Stimulated activated CD4-positive, alpha-beta T cell treated with anti-CD3 and anti-CD28 coated beads, Interleukin-15, amount 100 ng/mL, for 1 hour (primary cell): Measurements from ENCODE around the gene PDSS2.
"Not testable (repeated sequence)": the region's sequence is repeated elsewhere in the genome, so short reads cannot be mapped to it uniquely, and the experiment has no call there.

Experiments
- DNase-seq, 2 donors: peaks; one replicate each; pipeline ENCODE4 v3.0.0-alpha.2; 2020; ENCODE audit warnings: low read depth in 1 of 2, low spot score in 1 of 2

Gene PDSS2

DNA sequence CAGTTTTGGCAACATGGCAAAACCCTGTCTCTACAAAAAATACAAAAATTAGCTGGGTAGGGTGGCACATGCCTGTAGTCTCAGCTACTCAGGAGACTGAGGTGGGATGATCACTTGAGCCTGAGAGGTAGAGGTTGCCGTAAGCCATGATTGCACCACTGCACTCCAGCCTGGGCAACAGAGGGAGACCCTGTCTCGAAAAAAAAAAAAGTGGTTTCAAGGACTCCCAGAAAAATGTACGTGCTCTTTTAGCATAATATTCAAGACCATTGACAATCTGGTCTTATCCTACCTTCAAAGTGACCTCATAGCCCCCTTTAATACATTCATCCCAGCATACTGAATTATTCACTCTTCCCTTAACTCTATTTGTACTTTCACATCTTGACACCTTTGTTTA lies 16.0 kb upstream of the PDSS2 start:
- DNase-seq = not testable (repeated sequence)

DNA sequence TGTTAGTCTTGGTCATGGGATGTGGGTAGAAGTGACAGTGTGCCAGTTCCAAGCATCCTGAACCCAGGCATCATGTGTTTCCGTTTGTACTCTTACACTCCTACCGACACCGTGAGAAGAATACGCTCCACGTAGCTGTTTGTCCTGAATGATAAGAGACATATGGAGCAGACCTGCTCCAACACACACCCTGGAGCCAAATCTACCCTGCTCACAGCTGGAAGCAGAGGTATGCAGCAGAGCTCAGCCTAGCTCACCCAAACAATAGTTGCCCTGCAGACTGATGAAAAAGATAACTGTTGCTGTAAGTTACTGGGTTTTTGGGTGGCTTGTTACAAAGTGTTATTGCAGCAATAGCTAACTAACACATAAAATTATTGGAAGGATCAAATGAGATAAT lies 14.3 kb upstream of the PDSS2 start:
- no peak for DNase-seq

DNA sequence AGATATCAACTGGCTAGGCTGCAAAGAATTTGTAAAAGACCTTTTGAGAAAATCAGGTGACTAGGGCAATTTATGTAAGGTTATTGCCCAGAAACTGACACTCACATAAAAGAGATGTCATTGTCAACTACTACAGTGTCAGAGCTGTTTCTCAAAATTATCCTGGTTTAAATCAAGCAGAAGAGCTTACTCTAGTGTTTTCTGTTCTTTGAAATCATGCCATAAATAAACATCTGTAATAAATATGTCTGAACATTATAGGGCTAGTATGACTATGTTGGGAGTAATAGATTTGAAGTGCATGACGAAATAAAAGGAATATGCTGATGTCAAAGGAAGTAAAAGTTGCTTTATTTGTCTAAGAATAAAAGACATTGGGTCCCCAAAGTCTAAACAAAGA lies 11.0 kb upstream of the PDSS2 start:
- DNase-seq = no peak

DNA sequence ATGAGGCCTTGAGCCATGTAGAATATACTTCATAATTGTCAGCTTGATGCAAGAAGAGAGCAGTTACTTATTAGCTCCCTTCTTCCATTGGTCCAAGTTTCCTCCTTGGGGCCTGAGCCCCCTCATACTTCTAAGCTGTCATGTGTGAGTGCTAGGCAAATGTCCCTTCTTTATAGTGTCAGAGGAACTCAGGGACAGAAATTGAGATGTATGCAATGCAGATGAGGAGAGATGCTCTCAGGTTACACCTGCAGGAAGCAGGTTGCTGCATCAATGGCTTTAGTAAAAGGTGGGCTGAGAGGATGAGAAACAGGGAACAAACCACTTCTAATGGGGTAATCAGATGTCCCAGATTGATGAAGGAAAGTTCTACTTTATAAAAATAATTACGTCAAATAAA lies 6.7 kb upstream of the PDSS2 start:
- DNase-seq = no peak

DNA sequence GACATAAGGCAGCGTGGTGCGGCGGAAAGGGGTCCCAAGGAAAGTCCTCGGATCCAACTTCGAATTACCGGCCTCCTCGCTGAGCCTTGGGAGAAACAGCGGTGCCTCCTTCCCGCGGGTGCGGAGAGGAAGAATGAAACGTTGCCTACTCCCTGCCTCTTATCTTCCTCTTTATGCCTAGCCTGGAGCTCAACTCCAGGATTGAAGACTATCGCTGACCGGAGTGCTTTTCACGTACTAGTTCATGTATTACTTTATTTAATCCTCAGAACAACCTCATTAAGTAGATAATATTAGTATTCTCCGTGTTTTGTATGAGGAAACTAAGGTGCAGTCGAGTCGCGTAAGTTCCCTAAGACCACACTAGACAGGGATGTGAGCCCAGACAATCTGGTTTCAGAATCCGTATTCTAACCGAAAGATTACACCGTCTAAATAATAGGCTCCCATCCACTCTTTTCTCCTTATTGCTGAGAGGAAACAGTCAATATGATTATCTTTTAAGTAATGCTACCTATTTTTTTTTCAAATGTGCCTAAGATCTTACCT lies 793 bp upstream of the PDSS2 start:
- no peak for DNase-seq

DNA sequence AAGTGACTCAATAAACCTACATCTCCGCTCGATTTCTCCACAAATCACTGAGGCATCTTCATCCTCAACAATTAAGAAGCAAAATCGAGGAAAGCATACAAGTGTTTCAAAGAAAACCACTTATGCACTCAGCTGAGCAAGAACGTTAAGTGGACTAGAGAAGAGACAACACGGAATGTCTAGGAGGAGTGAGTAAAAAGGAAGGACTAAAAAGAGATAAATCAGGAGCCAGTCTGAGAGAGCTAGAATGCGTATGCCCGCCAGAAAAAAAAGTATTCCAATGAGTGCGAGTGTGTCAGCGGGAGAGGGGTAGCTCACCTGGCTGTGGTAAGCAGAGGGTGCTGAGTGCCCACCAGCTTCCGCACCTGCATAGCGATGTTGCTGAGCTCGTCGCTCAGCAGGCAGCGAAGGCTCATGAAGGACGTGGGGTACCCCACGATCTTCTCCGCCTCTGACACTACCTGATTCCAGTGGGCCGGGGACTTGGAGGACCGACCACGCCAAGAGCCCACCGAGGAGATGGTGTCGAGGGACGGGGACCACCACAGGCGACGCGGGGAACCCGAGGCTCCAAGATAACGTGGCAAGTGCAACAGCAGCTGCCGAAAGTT lies 587 bp downstream of the PDSS2 start:
- peak; percentile 2 to 8 for DNase-seq

DNA sequence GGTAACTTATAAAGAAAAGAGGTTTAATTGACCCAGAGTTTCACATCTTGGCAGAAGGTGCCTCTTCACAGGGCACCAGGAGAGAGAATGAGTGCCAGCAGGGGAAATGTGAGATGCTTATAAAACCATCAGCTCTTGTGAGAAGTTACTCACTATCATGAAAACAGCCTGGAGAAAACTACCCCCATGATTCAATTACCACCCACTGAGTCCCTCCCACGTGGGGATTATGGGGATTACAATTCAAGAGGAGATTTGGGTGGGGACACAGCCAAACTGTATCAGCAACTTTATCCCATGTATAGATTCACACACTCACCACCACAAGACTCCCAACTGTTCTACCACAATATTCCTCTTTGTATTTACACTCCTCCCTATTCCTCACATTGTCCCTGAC lies 10.6 kb downstream of the PDSS2 start:
- no peak for DNase-seq

DNA sequence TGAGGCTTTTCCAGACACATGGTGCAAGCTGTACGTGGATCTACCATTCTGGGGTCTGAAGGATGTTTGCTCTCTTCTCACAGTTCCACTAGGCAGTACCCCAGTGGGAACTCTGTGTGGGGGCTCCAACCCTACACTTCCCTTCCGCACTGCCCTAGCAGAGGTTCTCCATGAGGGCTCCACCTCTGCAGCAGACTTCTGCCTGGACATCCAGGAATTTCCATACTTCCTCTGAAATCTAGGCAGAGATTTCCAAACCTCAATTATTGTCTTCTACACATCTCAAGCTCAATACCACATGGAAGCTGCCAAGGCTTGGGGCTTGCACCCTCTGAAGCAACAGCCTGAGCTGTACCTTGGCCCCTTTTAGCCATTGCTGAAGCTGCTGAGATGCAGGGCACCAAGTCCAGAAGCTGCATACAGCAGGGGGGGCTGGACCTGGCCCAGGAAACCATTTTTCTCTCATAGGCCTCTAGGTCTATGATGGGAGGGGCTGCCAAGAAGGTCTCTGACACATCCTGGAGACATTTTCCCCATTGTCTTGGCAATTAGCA lies 11.6 kb downstream of the PDSS2 start:
- DNase-seq = no peak

DNA sequence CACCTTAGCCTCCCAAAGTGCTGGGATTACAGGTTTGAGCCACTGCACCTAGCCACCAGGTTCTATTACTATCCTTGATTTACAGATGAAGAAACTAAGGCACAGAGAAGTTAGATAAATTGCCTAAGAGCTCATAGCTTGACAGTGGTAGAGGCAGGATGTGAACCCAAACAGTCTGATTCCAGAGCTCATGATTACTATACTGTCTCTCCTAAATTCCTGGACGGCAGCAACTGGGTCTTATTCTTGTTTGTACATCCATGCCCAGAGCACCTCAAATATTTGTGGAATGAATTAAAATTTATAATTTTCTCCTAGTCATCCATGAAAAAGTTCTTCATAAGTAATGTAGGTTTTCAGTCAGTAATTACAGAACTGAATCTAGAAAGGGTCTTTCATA lies 15.1 kb downstream of the PDSS2 start:
- no peak for DNase-seq

DNA sequence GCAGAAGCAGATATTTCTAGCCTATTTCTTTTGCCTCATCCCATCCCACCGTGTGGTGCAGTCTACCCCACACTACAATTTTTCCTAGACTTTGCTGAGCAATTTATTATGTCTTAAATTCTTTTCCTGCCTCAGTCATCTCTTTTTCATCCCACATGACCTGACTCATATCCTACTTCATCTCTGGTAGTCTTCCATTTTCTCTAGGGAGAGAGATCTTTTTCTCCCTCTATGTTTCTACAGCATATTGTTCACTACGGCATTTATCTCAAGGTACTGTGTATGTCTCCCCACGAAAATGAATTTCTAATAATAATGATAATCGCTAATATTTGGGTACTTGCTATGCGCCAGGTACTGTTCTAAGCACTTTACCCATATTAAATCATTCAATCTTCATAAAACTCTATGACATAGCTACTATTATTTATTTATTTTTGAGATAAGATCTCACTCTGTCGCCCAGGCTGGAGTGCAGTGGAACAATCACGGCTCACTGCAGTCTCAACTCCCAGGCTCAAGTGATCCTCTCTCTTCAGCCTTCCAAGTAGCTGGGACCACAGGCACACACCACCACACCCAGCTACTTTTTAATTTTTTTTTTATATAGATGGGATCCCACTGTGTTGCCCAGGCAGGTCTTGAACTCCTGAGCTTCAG lies 15.6 kb downstream of the PDSS2 start:
- DNase-seq = no peak

DNA sequence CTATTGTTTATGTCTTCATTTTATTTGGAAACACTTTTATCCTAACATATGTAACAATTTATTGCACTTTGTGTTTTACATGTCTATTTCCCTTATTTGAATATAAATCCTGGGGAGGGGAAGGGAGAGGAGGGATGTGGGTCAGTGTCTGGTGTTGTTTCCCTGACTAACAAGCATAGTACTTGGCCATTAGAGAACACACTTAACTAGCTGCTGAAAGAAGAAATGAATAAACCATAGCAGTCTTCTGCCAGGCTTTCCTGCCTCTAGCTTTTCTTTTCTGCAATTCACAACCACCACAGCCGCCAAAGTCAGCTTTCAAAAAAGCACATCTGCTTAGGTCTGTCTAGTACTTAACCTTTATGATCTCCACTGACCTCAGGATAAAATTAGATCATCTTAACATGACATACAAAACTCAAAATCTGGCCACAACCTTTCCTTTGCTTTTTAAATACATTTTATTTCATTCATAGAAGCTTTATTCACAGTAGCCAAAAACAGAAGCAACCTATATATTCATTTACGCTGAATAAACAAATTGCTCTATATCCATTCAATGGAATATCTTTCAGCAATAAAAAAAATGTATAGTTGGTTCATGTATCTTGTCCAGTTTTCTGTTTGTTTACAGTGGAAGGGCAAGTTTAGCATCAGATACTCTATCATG lies 16.3 kb downstream of the PDSS2 start:
- DNase-seq = no peak

DNA sequence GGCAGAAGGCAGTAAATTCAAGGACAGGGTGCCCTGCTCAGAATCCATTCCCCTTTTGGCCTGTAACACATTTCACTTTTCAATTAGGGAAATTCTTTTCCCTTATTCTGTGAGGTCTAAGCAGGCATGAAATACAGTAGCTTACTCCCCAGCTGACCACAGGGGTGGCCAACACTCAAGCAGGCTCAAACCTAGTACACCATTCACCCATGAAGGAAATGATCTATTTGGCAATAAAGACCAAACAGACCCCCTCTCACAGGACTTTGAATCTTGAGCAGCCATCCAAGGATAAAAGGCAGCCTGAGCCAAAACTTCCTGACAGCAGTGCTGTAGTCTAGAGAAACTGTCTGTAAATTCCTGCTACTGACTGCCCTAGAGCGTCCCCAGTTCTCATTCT lies 17.7 kb downstream of the PDSS2 start:
- no peak for DNase-seq

DNA sequence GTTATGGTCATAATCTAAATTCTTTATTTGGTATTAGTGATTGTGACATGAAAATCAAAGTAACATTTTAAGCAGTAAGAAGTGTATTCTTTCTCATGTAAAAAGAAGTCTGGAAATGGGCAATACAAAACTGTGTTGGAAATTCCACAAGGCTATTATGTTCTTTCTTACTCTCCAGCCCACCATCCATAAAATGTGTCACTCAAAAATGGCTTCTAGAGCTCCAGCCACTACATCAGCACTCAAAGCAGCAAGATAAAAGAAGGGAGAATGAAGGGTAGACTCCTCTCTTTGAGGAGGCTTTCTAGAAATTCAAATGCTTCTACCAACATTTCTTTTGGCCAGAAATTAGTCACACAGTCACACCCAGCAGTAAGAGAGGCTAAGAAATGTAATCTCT lies 18.4 kb downstream of the PDSS2 start:
- DNase-seq = no peak

DNA sequence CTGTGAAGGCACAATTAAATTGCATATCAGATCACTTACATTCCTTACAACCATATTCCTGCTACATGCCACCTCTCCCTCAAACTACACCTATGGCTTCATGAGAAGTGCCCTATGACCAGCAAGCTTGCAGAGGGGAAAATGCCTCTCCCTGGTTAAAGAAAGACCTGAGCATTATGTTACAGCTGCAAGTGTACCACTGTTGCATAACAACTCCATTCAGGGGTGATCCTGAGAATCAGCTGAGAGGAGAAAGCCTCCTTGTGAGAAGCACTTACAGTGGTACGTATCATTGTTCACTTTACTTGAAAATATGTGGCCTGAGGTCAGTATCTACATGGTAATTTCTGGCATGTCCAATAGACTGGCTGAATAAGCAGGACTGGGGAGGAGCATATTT lies 20.0 kb downstream of the PDSS2 start:
- DNase-seq = no peak

DNA sequence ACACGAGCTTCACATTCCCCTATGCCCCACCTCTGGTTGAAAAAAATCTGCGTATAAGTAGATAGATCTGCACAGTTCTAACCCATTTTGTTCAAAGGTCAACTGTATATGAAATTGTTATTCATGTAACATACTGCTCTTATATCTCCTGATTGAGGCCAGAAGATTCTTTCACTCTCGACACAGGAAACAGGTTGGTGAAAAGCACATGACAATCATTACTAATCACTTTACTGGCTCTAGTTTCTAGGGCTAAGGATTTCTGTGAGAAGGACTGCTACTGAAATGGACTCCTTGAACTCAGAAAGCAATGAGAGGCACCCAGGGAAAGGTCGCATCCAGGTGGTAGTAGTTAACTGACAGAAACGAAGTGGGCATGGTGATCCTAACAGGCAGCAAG lies 21.7 kb downstream of the PDSS2 start:
- no peak for DNase-seq

DNA sequence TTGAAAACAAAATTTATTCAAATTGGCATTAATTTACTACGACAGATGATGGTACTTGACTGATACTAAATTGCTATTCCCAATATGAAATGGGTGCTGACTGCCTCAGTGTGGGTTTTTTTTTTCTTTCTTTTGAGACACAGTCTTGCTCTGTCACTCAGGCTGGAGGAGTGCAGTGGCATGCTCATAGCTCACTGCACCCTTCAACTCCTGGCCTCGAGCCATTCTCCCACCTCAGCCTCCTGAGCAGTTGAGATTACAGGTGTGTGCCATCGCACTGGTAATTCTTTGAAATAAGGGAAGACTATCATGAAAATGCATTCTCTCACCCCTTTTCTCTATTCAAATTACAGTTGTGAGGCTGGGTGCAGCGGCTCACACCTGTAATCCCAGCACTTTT lies 22.5 kb downstream of the PDSS2 start:
- no peak for DNase-seq

DNA sequence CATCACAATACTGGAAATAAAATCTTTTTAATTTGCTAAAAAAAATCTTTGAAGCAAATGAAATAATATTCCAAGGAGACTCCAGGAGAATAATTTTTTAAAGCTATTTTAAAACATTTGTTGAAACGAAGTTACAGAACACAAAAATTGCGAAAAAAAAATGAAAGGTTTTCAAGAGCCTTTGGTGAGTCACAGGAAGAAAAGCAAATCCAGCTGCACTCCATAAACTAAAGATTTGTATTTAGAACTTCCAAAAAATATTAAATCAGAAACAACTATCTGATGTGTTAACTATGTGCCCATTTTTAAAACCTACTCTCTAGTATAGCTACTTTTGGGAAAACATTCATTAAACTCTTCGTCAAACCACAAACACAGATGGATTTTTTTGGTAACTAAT lies 23.6 kb downstream of the PDSS2 start:
- DNase-seq = no peak

DNA sequence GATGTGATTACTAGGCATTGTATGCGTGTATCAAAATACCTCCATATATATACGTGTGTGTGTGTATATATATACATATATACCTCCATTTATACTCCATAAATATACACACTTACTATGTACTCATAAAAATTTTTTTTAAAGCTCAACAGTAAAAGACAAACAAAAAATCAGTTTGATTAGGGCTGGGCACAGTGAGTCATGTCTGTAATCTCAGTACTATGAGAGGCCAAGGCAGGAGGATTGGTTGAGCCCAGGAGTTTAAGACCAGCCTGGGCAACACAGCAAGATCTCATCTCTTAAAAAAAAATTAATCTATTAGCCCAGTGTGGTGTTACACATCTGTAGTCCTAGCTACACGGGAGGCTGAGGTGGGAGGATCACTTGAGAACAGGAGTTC lies 24.6 kb downstream of the PDSS2 start:
- DNase-seq = no peak

DNA sequence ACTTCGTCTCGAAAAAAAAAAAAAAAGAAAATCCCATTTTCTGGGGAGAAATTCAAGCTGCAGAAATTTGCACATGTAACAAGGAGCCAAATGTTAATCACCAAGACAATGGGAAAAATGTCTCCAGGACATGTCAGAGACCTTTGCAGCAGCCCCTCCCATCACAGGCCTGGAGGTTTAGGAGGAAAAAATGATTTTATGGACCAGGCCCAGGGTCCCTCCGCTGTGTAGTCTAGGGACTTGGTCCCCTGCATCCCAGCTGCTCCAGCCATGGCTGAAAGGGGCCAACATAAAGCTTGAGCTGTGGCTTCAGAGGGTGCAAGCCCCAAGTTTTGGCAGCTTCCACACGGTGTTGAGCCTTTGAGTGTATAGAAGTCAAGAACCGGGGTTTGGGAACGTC lies 33.4 kb downstream of the PDSS2 start:
- not testable (repeated sequence) for DNase-seq

DNA sequence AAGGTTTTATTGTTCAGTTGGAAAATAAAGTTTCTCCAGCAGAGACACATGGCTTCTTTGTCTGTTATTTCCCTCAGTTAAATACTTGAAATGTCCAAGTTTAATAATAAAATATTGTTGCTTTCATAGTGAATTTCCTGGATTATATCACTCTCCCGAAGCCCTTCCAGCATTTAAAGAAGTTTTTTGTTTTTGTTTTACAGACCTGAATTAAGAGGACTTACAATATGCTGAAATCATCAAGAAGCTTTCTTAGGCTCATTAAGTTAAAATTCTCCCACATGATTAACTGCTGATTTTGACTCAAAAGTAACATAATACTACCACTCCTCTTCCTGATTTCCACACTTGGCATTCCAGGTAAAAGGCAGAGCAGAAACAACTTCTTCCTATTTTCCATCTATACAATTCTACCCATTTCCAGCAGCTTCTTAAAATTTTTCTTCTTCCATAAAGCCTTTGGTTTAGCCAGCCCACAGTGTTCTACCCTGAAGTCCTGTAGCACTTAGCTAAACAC lies 35.8 kb downstream of the PDSS2 start:
- no peak for DNase-seq

DNA sequence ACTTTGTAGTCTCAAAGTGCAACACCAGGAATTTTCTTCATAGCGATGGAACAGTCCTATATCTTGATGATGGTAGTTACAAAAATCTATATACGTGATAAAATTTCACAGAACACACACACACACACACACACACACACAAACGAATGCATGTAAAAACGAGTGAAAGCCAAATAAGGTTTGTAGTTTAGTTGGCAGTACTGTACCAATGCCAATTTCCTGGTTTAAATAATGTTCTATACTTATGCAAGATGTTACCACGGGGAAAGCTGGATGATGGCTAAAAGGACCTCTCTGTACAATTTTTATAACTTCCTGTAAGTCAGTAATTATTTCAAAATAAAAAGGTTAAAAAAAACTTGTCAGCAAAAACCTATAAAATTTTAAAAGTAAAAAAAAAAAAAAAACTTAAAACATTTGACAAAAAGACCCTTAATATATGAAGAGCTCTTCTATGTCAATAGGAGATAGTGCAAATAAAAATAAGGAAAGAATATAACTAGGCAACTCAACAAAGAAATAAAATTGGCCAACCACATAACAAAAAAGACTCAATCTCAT lies 37.6 kb downstream of the PDSS2 start:
- no peak for DNase-seq

DNA sequence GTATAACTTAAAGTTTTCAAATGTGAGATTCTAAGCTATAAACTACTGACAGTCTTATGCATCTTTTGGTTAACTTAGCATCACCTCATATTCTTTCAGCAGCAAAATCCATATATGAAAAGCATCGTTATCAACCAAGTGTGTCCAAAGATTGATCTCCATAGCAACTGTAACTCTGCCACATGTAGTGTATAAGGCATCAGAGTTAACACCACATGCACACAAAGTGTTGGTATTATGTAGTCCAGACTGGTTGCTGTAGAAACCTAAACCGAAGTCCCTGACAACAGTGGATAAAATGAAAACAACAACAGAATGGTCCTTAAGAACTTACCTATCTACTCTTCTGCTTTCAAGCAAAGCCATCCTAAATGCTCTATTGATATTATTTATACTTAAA lies 39.6 kb downstream of the PDSS2 start:
- DNase-seq = no peak
